ENCODE results near the gene ATOX1. TPM values are rescaled to one million over a fixed set of nuclear protein-coding genes. Genes with fewer than 3 reads are reported as not detected.
"Not testable (repeated sequence)": the region's sequence is repeated elsewhere in the genome, so short reads cannot be mapped to it uniquely, and the experiment has no call there.

The ATOX1 gene
- total and polyA plus RNA-seq, 2 of the 8 experiments (the other 6 are each of a cell fraction or from before 2014, with no cell fraction given) = 79.9 to 232 TPM

DNA sequence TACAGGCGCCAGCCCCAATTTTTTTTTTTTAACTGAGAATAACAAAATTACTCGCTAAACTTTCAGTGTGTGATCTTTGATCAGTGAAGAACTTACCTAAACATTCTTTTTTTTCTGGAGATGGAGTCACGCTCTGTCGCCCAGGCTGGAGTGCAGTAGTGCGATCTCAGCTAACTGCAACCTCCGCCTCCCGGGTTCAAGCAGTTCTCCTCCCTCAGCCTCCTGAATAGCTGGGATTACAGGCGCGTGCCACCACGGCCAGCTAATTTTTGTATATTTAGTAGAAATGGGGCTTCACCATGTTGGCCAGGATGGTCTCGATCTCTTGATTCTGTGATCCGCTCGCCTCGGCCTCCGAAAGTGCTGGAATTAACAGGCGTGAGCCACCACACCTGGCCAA is 25.2 kb upstream of the ATOX1 start:
- WGBS, 2 experiments (ENCODE audit: extremely low coverage in 1 of 2, insufficient coverage in 1 of 2, insufficient read length in 1 of 2, insufficient replicate concordance in 2 of 2, low coverage in 1 of 2, low lambda C conversion rate in 2 of 2, missing lambda C conversion rate in 1 of 2) = 94% methylated on average over 16 of the region's 16 CpGs; no CpG with 5 or more reads in 1 of the 2 experiments
- not testable (repeated sequence) for H3K23ac ChIP-seq (ENCODE audit: insufficient read length); H2BK120ac ChIP-seq (replicated peaks; ENCODE audit: low read depth, low read length); H3K56ac ChIP-seq (replicated peaks; ENCODE audit: insufficient read length, low read depth, low read length); H2AK5ac ChIP-seq (ENCODE audit: low read depth, low read length); H2BK12ac ChIP-seq (ENCODE audit: low read depth, low read length); H3K27me3 ChIP-seq (replicated peaks in 1 of 4; ENCODE audit: control insufficient read depth in 3 of 4, extremely low read depth in 1 of 4, insufficient read depth in 3 of 4, low read length in 3 of 4); H4K8ac ChIP-seq (ENCODE audit: extremely low read depth, insufficient read depth, low read length); FAIRE-seq; H4K91ac ChIP-seq (replicated peaks; ENCODE audit: insufficient read length, low read length); H3K4me3 ChIP-seq (ENCODE audit: extremely low read depth in 1 of 4, insufficient read depth in 2 of 4, low read depth in 3 of 4, low read length in 4 of 4); H3K4me2 ChIP-seq (ENCODE audit: insufficient read depth in 1 of 2, low read depth in 2 of 2, low read length in 2 of 2); H3K9me3 ChIP-seq (ENCODE audit: insufficient read depth in 2 of 2, low read depth in 1 of 2, low read length in 1 of 2); DNase-seq (ENCODE audit: low read depth in 1 of 2, low spot score in 2 of 2); H2BK15ac ChIP-seq (ENCODE audit: low read length); H3K14ac ChIP-seq (ENCODE audit: insufficient read length); H2BK5ac ChIP-seq (ENCODE audit: low read depth, low read length); H3K23me2 ChIP-seq (ENCODE audit: low read depth, low read length); H2AFZ ChIP-seq (ENCODE audit: low read length); H4K5ac ChIP-seq (ENCODE audit: insufficient read length, low read depth, low read length); H3K27ac ChIP-seq (ENCODE audit: low read depth, low read length); H3K4ac ChIP-seq (replicated peaks; ENCODE audit: insufficient read length, low read depth, low read length); H3K79me1 ChIP-seq (ENCODE audit: low read depth, low read length); H3K4me1 ChIP-seq (replicated peaks in 1 of 4; ENCODE audit: control insufficient read depth in 3 of 4, insufficient read depth in 4 of 4, low read length in 3 of 4); H3K9ac ChIP-seq (replicated peaks in 1 of 4; ENCODE audit: extremely low read depth in 1 of 4, low read depth in 3 of 4, low read length in 3 of 4); H3K18ac ChIP-seq (ENCODE audit: extremely low read depth, low read length); H2BK20ac ChIP-seq (ENCODE audit: low read length)
- Histone ChIP-seq H3K79me2 (ENCODE audit: control insufficient read depth in 1 of 2, insufficient read depth in 2 of 2, low read length in 2 of 2) (peaks cover 56 to 100% of the 10 kb centered on the region in 2 experiments), H3K36me3 (ENCODE audit: control insufficient read depth in 2 of 4, insufficient read depth in 4 of 4, low read length in 3 of 4) (peaks cover 0 to 24% (median 7%) of the 10 kb centered on the region in 4 experiments; a peak in 4 of 8 replicates), H4K20me1 (replicated peaks in 1 of 2; ENCODE audit: control insufficient read depth in 1 of 2, insufficient read depth in 2 of 2, low read length in 2 of 2) (peaks cover 25 to 62% of the 10 kb centered on the region in 2 experiments)
- ChIA-PET POLR2A (ENCODE audit: partially characterized antibody) (interaction anchor here (1.0 to 9.5 kb wide), 7 partner anchors 11 to 30 kb away, joined by 3 to 85 read pairs (median 5); partner anchors contain the start of gene G3BP1), CTCF (ENCODE audit: partially characterized antibody) (interaction anchor here (2.0 kb wide), 1 partner anchor 16 kb away, joined by 10 read pairs; no protein-coding TSS in a partner anchor)

All from H1 (cell line).